Activated naive CD4-positive, alpha-beta T cell treated with anti-CD3 and anti-CD28 coated beads for 36 hours (primary cell): ENCODE data around the gene SMIM29. TPM values are rescaled to one million over a fixed set of nuclear protein-coding genes. Genes with fewer than 3 reads are reported as not detected.

Experiments
- CTCF ChIA-PET: fragments of 350-600 bp; sonication (Branson Sonifier 250); formaldehyde crosslinking; loops from one replicate; lab custom pipeline; 2021; ENCODE audit warnings: antibody characterized with exemption; lab: Charles Lee
- DNase-seq: peaks from one replicate; pipeline ENCODE4 v3.0.0-alpha.2; 2020
- H3K27ac Mint-ChIP-seq: one replicate; pipeline ENCODE4 v1.8.0; 2021; ENCODE audit warnings: mild to moderate bottlenecking, mixed read lengths
- H3K27me3 Mint-ChIP-seq: one replicate; pipeline ENCODE4 v1.8.0; 2021; ENCODE audit warnings: low read depth, mixed read lengths
- H3K36me3 Mint-ChIP-seq: one replicate; pipeline ENCODE4 v1.8.0; 2021; ENCODE audit warnings: low read depth, mixed read lengths
- H3K4me1 Mint-ChIP-seq: one replicate; pipeline ENCODE4 v1.8.0; 2021; ENCODE audit warnings: low read depth, mixed read lengths
- H3K4me3 Mint-ChIP-seq: one replicate; pipeline ENCODE4 v1.8.0; 2021; ENCODE audit warnings: mild to moderate bottlenecking, moderate library complexity, mixed read lengths
- H3K9me3 Mint-ChIP-seq: one replicate; pipeline ENCODE4 v1.8.0; 2021; ENCODE audit warnings: mixed read lengths
- intact Hi-C: fragments of 100-400 bp; cut with micrococcal nuclease; formaldehyde crosslinking; loops from one replicate; pipeline ENCODE4 v1.15.1; 2023
- microRNA-seq: library from miRNA; unstranded; fragments of <30 nt; microRNA quantifications from one replicate; pipeline ENCODE4 v1.2.0, GENCODE V29; 2022; ENCODE audit warnings: borderline microRNAs expressed, borderline replicate concordance
- total RNA-seq, 2 experiments: library from RNA; stranded (reverse); gene quantifications; one replicate each; pipeline ENCODE4 v1.2.3, GENCODE V29; 2021

SMIM29 gene
- total RNA-seq, 2 experiments from 2014 or later: 11.7 to 13.8 TPM

DNA sequence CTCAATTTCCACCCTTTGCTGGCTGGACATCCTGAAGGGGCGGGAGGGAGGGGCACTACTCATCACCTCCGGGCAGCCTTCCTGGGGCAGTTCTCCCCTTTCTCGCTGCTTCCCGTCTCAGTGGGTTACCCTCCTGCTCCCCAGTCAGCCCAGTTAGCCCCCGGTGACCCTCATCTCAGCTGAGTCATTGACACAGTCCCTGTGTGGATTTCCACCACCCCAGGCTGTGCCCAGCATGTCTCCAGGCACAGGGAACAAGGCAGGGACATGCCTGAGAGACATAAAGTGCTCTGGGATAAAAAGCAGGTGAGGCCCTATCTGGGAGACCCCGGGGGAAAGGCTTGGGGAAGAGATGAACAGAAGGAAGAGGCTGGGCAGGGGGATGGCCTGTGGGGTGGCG is 42.1 kb downstream of the SMIM29 start:
- H3K9me3 Mint-ChIP-seq: no peaks in the 10 kb centered on the region
- no peaks in the 10 kb centered on the region for H3K27me3 Mint-ChIP-seq
- H3K4me1 Mint-ChIP-seq: peaks cover 23% of the 10 kb centered on the region
- DNase-seq: no peak
- intact Hi-C loops: no loop called here
- H3K4me3 Mint-ChIP-seq: no peak overlapping the region
- no peak overlapping the region for H3K27ac Mint-ChIP-seq
- H3K36me3 Mint-ChIP-seq: no peaks in the 10 kb centered on the region
- CTCF ChIA-PET: interaction anchor here (1.4 to 1.5 kb wide), 2 partner anchors 11 to 17 kb away, joined by 4 to 6 read pairs; no protein-coding TSS in a partner anchor

DNA sequence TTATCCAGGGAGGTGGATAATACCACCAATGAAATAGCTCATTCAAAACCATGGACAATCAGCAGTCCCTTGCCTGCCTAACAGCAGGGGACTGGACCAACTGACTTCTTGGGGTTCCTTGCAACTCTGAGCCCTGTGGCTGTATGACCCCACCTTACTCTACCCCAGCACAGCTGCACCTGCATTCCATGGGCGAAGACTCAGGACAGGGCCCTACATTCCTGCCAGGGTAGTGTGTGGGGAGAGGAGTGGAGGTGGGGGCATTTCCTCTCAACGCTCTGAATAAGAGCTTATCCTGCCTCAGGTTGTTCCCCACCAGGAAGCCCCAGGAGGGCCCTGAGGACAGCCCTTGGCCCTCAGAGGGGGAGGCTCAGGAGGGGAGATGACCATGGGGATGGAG is 42.9 kb downstream of the SMIM29 start:
- CTCF ChIA-PET: interaction anchor here (0.6 to 2.8 kb wide), 3 partner anchors 10 to 152 kb away, joined by 3 to 9 read pairs (median 3); no protein-coding TSS in a partner anchor
- Mint-ChIP-seq H3K27ac (no peak overlapping the region), H3K36me3 (no peaks in the 10 kb centered on the region), H3K9me3 (no peaks in the 10 kb centered on the region), H3K27me3 (no peaks in the 10 kb centered on the region), H3K4me1 (peaks cover 23% of the 10 kb centered on the region), H3K4me3 (no peak overlapping the region)
- intact Hi-C loops: no loop called here
- DNase-seq: no peak

DNA sequence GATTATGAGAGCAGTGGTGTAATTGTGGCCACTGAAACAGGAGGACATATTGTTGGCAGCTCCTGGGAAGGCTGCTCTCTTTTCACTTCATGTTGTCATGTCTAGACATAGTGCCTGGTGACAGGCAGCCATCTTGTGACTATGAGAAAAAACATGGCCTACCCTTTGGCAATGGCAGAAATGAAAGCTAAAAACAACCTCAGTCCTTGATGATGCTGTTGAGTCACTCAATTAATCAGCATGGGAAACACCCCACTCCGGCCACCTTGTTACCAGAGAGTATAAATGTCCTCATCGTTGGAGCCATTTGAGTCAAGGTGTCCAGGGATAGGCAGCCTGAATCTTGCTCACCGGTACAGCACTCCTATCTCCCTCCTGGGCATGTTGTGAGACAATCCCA is 43.3 kb downstream of the SMIM29 start:
- no peaks in the 10 kb centered on the region for H3K27me3 Mint-ChIP-seq
- H3K4me1 Mint-ChIP-seq: peaks cover 26% of the 10 kb centered on the region
- DNase-seq: no peak
- H3K9me3 Mint-ChIP-seq: no peaks in the 10 kb centered on the region
- H3K36me3 Mint-ChIP-seq: no peaks in the 10 kb centered on the region
- intact Hi-C loops: no loop called here
- H3K27ac Mint-ChIP-seq: no peak overlapping the region
- no peak overlapping the region for H3K4me3 Mint-ChIP-seq
- CTCF ChIA-PET: interaction anchor here (1.0 to 2.8 kb wide), 2 partner anchors 10 to 18 kb away, joined by 3 to 9 read pairs; no protein-coding TSS in a partner anchor

DNA sequence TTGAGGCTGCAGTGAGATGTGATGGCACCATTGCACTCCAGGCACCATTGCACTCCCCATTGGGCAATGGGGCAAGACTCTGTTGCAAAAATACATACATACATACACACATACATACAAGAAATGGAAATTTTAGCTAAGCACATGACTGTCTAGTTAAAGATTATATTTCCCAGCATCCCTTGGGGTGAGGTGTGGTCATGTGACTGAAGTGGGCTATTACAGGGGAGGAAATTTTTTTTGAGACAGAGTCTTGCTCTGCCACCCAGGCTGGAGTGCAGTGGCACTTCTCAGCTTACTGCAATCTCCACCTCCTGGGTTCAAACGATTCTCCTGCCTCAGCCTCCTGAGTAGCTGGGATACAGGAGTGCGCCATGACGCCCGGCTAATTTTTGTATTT is 44.1 kb downstream of the SMIM29 start:
- peaks cover 29% of the 10 kb centered on the region for H3K4me1 Mint-ChIP-seq
- intact Hi-C loops: no loop called here
- no peak for DNase-seq
- H3K4me3 Mint-ChIP-seq: no peak overlapping the region
- H3K36me3 Mint-ChIP-seq: no peaks in the 10 kb centered on the region
- no peaks in the 10 kb centered on the region for H3K9me3 Mint-ChIP-seq
- CTCF ChIA-PET: interaction anchor here (1.0 to 2.8 kb wide), 2 partner anchors 9 to 19 kb away, joined by 3 to 9 read pairs; no protein-coding TSS in a partner anchor
- H3K27me3 Mint-ChIP-seq: no peaks in the 10 kb centered on the region
- H3K27ac Mint-ChIP-seq: no peak overlapping the region

DNA sequence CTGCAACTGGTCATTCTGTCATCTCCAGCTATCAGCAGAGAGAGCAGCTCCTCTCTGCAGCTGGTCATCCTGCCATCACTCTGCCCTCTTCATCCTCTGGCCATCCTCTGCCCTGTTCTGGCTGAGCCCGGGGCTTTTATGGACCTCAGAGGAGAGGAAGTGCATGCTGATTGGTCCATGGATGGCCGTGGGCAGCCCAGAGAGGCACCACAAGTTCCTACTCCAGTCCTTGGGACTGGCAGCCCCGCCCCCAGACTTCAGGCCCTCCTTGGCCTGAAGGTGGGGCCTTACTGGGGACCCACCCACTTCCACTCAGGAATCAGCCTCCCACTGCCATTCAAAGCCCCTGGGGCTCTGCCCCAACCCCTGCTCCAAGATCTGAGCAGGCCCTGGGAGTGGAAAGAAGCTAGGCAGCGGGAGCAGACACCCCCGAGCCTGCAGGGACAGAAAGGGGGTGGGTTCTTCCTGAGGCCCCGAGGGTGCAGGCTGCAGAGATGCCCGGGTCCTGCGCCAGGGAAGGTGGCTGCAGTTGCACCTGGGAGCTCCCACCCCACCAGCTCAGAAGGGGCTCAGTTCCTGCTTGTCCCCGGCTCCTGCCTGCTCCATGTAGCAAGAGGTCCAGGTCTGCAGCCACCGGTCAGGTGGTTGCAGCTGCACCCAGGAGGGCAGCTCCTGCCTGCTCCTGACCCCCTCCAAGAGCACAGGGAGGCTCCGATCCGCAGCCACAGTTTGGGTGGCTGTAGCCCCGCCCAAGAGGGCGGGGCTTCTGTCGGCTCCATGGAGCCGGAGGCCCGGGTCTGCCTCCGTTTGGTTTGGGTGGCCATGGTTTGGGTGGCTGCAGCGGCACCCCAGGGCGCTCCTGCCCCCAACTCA is 46.2 kb downstream of the SMIM29 start:
- CTCF ChIA-PET: interaction anchor here (0.6 to 1.2 kb wide), 2 partner anchors 12 to 38 kb away, joined by 3 to 5 read pairs; no protein-coding TSS in a partner anchor
- Mint-ChIP-seq H3K4me3 (no peak overlapping the region), H3K27ac (no peak overlapping the region), H3K4me1 (peaks cover 18% of the 10 kb centered on the region), H3K9me3 (no peaks in the 10 kb centered on the region), H3K27me3 (no peaks in the 10 kb centered on the region), H3K36me3 (no peaks in the 10 kb centered on the region)
- DNase-seq: no peak
- intact Hi-C loops: no loop called here

DNA sequence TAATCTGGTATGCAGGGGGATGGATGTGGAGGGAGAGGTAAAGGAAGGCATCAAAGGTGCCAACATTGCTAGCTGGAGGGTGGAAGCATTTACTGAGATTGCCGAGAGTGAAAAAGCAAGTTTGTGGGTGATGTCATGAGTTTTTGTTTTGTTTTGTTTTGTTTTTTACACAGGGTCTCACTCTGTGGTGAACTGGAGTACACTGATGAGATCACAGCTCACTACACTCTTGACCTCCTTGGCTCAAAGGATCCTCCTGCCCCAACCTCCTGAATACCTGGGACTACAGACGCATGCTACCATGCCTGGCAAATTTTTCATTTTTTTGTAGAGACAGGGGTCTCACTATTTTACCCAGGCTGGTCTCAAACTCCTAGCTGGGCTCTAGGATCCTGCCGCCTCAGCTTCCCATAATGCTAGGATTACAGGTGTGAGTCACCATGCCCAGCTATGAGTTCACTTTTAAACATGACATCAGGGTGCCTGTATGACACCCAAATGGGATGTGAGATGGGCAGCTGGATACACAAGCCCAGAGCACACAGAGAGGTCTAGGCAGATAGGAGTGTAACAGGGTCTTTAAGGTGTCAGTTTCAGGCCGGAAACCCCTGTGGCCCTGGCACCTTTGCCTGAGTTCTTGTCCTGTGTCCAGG is 47.2 kb downstream of the SMIM29 start:
- CTCF ChIA-PET: interaction anchor here (1.2 kb wide), 1 partner anchor 13 kb away, joined by 3 read pairs; no protein-coding TSS in a partner anchor
- no peaks in the 10 kb centered on the region for H3K27me3 Mint-ChIP-seq
- intact Hi-C loops: no loop called here
- no peaks in the 10 kb centered on the region for H3K9me3 Mint-ChIP-seq
- DNase-seq: no peak
- H3K4me3 Mint-ChIP-seq: no peak overlapping the region
- H3K4me1 Mint-ChIP-seq: peaks cover 10% of the 10 kb centered on the region
- H3K36me3 Mint-ChIP-seq: no peaks in the 10 kb centered on the region
- H3K27ac Mint-ChIP-seq: no peak overlapping the region

DNA sequence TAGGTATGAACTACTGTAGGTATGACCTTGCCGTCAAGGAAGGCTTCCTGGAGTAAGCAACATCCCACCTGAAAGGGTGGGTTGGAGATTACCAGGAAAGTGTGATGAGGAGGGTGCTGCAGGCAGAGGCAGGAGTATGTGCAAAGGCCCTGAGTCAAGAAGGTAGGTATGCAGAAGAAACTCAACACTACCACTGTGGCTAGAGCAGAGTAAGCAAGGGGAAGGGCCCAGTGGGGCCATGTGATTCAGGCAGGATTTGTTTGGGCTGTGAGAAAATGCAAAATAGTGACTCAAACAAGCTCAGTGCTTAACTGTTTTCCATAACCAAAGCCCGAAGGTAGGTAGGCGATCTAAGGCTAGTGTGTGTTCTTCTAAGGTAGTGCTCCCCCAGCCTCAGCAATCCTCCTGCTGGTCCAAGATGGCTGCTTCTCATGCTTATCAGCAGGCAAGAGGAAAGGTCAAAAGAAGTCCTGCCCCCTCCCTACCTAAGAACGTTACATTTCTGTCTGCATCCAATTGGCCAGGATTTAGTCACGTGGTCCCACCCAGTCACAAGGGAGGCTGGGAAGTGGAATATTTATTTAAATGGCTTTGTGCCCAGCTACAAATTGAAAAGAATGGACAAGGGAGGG is 48.4 kb downstream of the SMIM29 start:
- Mint-ChIP-seq H3K36me3 (no peaks in the 10 kb centered on the region), H3K4me1 (peaks cover 10% of the 10 kb centered on the region), H3K9me3 (no peaks in the 10 kb centered on the region), H3K27me3 (no peaks in the 10 kb centered on the region), H3K27ac (no peak overlapping the region), H3K4me3 (no peak overlapping the region)
- CTCF ChIA-PET: interaction anchor here (0.7 to 1.4 kb wide), 2 partner anchors 10 to 41 kb away, joined by 3 to 4 read pairs; no protein-coding TSS in a partner anchor
- peak; percentile 33 for DNase-seq
- intact Hi-C loops: no loop called here

DNA sequence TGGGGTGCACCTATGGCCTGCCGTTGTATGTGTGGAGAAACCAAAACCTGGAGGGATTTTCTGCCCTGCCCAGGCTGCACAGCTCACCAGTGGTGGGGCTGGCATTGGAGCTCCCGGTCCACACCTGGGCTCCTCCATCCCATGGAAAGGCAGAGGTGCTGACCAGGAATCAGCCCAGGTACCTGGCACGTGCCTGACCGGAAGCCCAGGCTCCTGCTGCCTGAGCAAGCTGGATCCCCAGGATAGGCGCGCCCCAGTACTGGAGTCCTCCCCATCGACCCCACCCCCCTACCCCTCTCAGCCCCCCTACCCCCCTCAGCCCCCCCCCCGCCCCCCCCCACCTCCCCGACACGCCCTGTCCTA is 52.0 kb downstream of the SMIM29 start:
- CTCF ChIA-PET: interaction anchor here (0.8 to 2.5 kb wide), 14 partner anchors 11 to 412 kb away, joined by 3 to 19 read pairs (median 6); partner anchors contain the start of genes HMGA1 and SMIM29
- no peaks in the 10 kb centered on the region for H3K27me3 Mint-ChIP-seq
- no peak overlapping the region for H3K27ac Mint-ChIP-seq

More for the DNA sequence above, 52.0 kb downstream of the SMIM29 start:
- Mint-ChIP-seq H3K36me3 (no peaks in the 10 kb centered on the region), H3K9me3 (no peaks in the 10 kb centered on the region), H3K4me3 (peak overlapping the region; percentile 73), H3K4me1 (peaks cover 9% of the 10 kb centered on the region)
- intact Hi-C loops: loop anchor here (1.0 kb wide), 4 partner anchors 39 to 218 kb away; partner anchors contain the start of genes HMGA1, NUDT3 and SMIM29
- no peak for DNase-seq

Small RNAs within 50 kb of the gene (microRNA-seq; reads per million reads assigned to microRNA genes)
- not detected for gene MIR6835

Other genes with a start within 250 kb of the SMIM29 start
- under 1 TPM in 1 of 2 experiments, not detected in 1; 0.27 TPM for gene GRM4, start 102.9 kb downstream of the SMIM29 start, total RNA-seq
- 100 to 1,000 TPM; 705 to 712 TPM for gene HMGA1, start 12.1 kb downstream of the SMIM29 start, total RNA-seq
- 10 to 100 TPM; 14.0 to 14.3 TPM for gene NUDT3, start 143.7 kb upstream of the SMIM29 start, total RNA-seq
- 1,000 to 10,000 TPM; 2,718 to 2,727 TPM for gene RPS10, start 177.1 kb upstream of the SMIM29 start, total RNA-seq
- under 1 TPM; 0.07 to 0.15 TPM for gene PACSIN1, start 217.1 kb upstream of the SMIM29 start, total RNA-seq